Testis (tissue), 2 donors: ENCODE measurements around the gene DDB1.

ENCODE experiments used
- POLR2A ChIP-seq: fragments of 450-650 bp; IDR thresholded peaks from one replicate; pipeline ENCODE4 v1.6.1; 2017; ENCODE audit warnings: antibody characterized with exemption, mild to moderate bottlenecking, moderate library complexity
- TF ChIP-seq, protein P1 (sequence below), 3 experiments: fragments of 450-650 bp in 2 of 3; fragments of 200-600 bp in 1 of 3; sonication (generic) in 1 of 3; IDR thresholded peaks; one replicate each; pipeline ENCODE4 v1.5.1; 2016 to 2019; ENCODE audit warnings: antibody characterized with exemption in 3 of 3, mild to moderate bottlenecking in 2 of 3, moderate library complexity in 1 of 3

DNA sequence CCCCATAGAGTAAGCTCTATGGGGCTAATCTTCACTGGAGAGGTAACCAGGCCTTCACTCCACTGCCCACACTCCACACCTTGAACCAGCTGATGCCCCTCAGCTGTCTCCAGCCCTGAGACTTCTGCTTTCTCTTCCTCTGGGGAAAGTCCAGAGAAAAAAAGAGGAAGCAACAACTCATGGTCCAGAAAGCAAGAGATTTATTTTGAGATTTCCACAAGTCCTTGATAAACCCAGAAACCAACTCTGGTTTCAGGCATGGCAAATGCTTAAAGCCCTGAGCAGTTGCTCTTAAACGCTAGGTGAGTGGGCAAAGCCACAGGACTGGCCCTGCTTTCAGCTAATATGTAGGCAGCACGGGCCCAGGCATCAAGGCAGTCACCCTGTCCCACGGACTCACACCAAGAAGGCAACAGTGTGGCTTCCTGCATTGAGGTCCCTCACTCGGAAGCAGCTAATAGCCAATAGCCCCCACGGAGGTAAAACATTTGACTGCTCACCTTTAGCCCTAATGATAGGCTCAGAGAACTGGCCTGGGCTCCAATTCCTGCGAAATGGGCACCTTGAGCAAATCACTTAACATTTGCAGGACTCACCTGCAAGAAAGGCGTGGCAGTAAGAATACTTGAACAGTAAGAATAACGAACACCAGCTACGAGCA lies 24.5 kb upstream of the DDB1 start:
- TF ChIP-seq POLR2A: no peak
- TF ChIP-seq, protein P1, sequence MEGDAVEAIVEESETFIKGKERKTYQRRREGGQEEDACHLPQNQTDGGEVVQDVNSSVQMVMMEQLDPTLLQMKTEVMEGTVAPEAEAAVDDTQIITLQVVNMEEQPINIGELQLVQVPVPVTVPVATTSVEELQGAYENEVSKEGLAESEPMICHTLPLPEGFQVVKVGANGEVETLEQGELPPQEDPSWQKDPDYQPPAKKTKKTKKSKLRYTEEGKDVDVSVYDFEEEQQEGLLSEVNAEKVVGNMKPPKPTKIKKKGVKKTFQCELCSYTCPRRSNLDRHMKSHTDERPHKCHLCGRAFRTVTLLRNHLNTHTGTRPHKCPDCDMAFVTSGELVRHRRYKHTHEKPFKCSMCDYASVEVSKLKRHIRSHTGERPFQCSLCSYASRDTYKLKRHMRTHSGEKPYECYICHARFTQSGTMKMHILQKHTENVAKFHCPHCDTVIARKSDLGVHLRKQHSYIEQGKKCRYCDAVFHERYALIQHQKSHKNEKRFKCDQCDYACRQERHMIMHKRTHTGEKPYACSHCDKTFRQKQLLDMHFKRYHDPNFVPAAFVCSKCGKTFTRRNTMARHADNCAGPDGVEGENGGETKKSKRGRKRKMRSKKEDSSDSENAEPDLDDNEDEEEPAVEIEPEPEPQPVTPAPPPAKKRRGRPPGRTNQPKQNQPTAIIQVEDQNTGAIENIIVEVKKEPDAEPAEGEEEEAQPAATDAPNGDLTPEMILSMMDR (IDR thresholded peaks at IDR 0.05): no peak
